Measurements from ENCODE around the gene TTYH3. TPM values are rescaled to one million over a fixed set of nuclear protein-coding genes. Genes with fewer than 3 reads are reported as not detected.

TTYH3 gene
- total and polyA plus RNA-seq, 2 of the 8 experiments (the other 6 are each of a cell fraction or from before 2014, with no cell fraction given) = 66.2 to 169 TPM

DNA sequence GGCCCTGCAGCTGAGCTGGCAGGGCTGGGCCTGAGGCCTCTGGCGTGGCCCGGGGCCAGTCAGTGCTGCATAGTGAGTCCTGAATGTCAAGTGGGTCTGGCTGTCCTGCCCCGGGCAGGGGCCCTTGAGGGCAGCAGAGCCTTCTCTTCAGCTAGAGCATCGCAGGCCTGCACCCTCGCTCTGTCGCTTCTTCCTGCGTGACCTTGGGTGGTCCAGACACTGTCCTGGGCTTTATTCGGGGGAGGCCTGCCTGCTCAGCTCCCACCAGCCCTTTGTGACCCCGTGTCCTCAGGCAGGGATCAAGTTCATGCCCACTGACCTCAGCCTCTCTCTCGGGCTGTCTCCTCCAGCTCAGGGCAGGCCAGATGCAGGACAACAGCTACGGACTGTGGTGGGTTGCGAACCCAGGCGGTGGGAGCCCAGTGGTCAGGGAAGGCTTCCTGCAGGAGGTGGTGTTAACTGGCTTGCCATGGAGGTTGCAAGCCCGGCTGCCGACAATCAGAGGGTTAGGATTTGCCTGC is 3.4 kb downstream of the TTYH3 start:
- Histone ChIP-seq H4K5ac (ENCODE audit: insufficient read length, low read depth, low read length) (no peak overlapping the region), H2AFZ (ENCODE audit: low read length) (no peak overlapping the region), H3K27me3 (replicated peaks in 1 of 4; ENCODE audit: control insufficient read depth in 3 of 4, extremely low read depth in 1 of 4, insufficient read depth in 3 of 4, low read length in 3 of 4) (no peaks in the 10 kb centered on the region), H3K23me2 (ENCODE audit: low read depth, low read length) (peaks cover 18% of the 10 kb centered on the region), H3K36me3 (ENCODE audit: control insufficient read depth in 2 of 4, insufficient read depth in 4 of 4, low read length in 3 of 4) (no peaks in the 10 kb centered on the region; a peak in 2 of 8 replicates), H3K18ac (ENCODE audit: extremely low read depth, low read length) (no peak overlapping the region; the same call in 1 of the 2 replicates), H2BK12ac (ENCODE audit: low read depth, low read length) (no peak overlapping the region), H3K4me2 (ENCODE audit: insufficient read depth in 1 of 2, low read depth in 2 of 2, low read length in 2 of 2) (no peak overlapping the region), H3K79me1 (ENCODE audit: low read depth, low read length) (peaks cover 34% of the 10 kb centered on the region), H4K91ac (replicated peaks; ENCODE audit: insufficient read length, low read length) (no peak overlapping the region), H4K8ac (ENCODE audit: extremely low read depth, insufficient read depth, low read length) (peak overlapping the region; percentile 53), H2BK20ac (ENCODE audit: low read length) (no peak overlapping the region), H2BK15ac (ENCODE audit: low read length) (no peak overlapping the region), H2BK5ac (ENCODE audit: low read depth, low read length) (peak overlapping the region; percentile 66; the same call in 1 of the 2 replicates), H3K9me3 (ENCODE audit: insufficient read depth in 2 of 2, low read depth in 1 of 2, low read length in 1 of 2) (no peaks in the 10 kb centered on the region), H3K79me2 (ENCODE audit: control insufficient read depth in 1 of 2, insufficient read depth in 2 of 2, low read length in 2 of 2) (peaks cover 34 to 82% of the 10 kb centered on the region in 2 experiments), H3K23ac (ENCODE audit: insufficient read length) (no peak overlapping the region), H3K27ac (ENCODE audit: low read depth, low read length) (peak overlapping the region; percentile 23; the same call in 1 of the 2 replicates), H3K4me3 (ENCODE audit: extremely low read depth in 1 of 4, insufficient read depth in 2 of 4, low read depth in 3 of 4, low read length in 4 of 4) (no peak overlapping the region), H3K4me1 (replicated peaks in 1 of 4; ENCODE audit: control insufficient read depth in 3 of 4, insufficient read depth in 4 of 4, low read length in 3 of 4) (peaks cover 0 to 29% (median 14%) of the 10 kb centered on the region in 4 experiments; a peak in 6 of 7 replicates), H3K14ac (ENCODE audit: insufficient read length) (no peak overlapping the region), H2BK120ac (replicated peaks; ENCODE audit: low read depth, low read length) (no peak overlapping the region), H3K9ac (replicated peaks in 1 of 4; ENCODE audit: extremely low read depth in 1 of 4, low read depth in 3 of 4, low read length in 3 of 4) (no peak overlapping the region), H2AK5ac (ENCODE audit: low read depth, low read length) (no peak overlapping the region), H3K56ac (replicated peaks; ENCODE audit: insufficient read length, low read depth, low read length) (no peak overlapping the region), H3K4ac (replicated peaks; ENCODE audit: insufficient read length, low read depth, low read length) (no peak overlapping the region), H4K20me1 (replicated peaks in 1 of 2; ENCODE audit: control insufficient read depth in 1 of 2, insufficient read depth in 2 of 2, low read length in 2 of 2) (peaks cover 41 to 54% of the 10 kb centered on the region in 2 experiments)
- WGBS, 2 experiments (ENCODE audit: extremely low coverage in 1 of 2, insufficient coverage in 1 of 2, insufficient read length in 1 of 2, insufficient replicate concordance in 2 of 2, low coverage in 1 of 2, low lambda C conversion rate in 2 of 2, missing lambda C conversion rate in 1 of 2) = 94% methylated on average over 14 of the region's 15 CpGs; no CpG with 5 or more reads in 1 of the 2 experiments
- DNase-seq (ENCODE audit: low read depth in 1 of 2, low spot score in 2 of 2) = no peak
- ChIA-PET CTCF (ENCODE audit: partially characterized antibody) (interaction anchor here (0.7 to 2.7 kb wide), 10 partner anchors 9 to 166 kb away, joined by 3 to 12 read pairs (median 4); no protein-coding TSS in a partner anchor), POLR2A (ENCODE audit: partially characterized antibody) (interaction anchor here (0.6 to 1.7 kb wide), 7 partner anchors 8 to 92 kb away, joined by 3 to 5 read pairs (median 3); no protein-coding TSS in a partner anchor)
- FAIRE-seq = no peak
- TF ChIP-seq TCF12 (IDR thresholded peaks at IDR 0.05; ENCODE audit: low read depth, low read length) (no peak), USF2 (IDR thresholded peaks at IDR 0.05; ENCODE audit: low read length) (no peak), JUND (IDR thresholded peaks at IDR 0.05; ENCODE audit: low read length) (no peak), KDM1A (IDR thresholded peaks at IDR 0.05; ENCODE audit: borderline replicate concordance, low read length) (no peak), CHD2 (IDR thresholded peaks at IDR 0.05; ENCODE audit: low read length) (no peak), NRF1 (IDR thresholded peaks at IDR 0.05; ENCODE audit: low read depth, low read length) (no peak), NANOG (IDR thresholded peaks at IDR 0.05; ENCODE audit: insufficient read depth, low read depth, low read length, poor library complexity, severe bottlenecking) (no peak), SRF (IDR thresholded peaks at IDR 0.05; ENCODE audit: low read depth, low read length) (no peak), RAD21 (IDR thresholded peaks at IDR 0.05 in 1 of 2, conservative IDR thresholded peaks at IDR 0.05 in 1 of 2; ENCODE audit: low read depth in 2 of 2, low read length in 2 of 2) (no peak), YY1 (IDR thresholded peaks at IDR 0.05; ENCODE audit: low read depth, low read length) (no peak), CREB1 (IDR thresholded peaks at IDR 0.05) (no peak), ZNF274 (IDR thresholded peaks at IDR 0.05; ENCODE audit: borderline replicate concordance, extremely low read depth, low read length) (no peak)

All from H1 (cell line).